ENCODE measurements around the gene CDCA4. TPM values are rescaled to one million over a fixed set of nuclear protein-coding genes. Genes with fewer than 3 reads are reported as not detected.

The CDCA4 gene
- polyA plus RNA-seq, 1 of the 3 experiments (the other 2 are of a cell fraction): 26.8 TPM

GRCh38 chr14:105020815-105021655 lies at the start of gene CDCA4 (continued):
- TF ChIP-seq PBX3 (IDR thresholded peaks at IDR 0.05) (no peak; the same call in 1 of the 2 replicates), NRF1 (IDR thresholded peaks at IDR 0.05; ENCODE audit: low read depth, low read length) (peak; percentile 79), RAD21 (IDR thresholded peaks at IDR 0.05; ENCODE audit: low read length) (no peak), POLR2AphosphoS5 (IDR thresholded peaks at IDR 0.05; ENCODE audit: low read depth, low read length) (peak; percentile 76; the same call in 1 of the 2 replicates), EP300 (IDR thresholded peaks at IDR 0.05; ENCODE audit: borderline replicate concordance in 1 of 2, low read depth in 1 of 2, low read length in 1 of 2) (0 out of 4 replicates have a peak, but pooled peaks of 1 of the 2 experiments have one; percentile 7), RCOR1 (IDR thresholded peaks at IDR 0.05; ENCODE audit: low read length) (no peak), SMC3 (IDR thresholded peaks at IDR 0.05; ENCODE audit: low read depth, low read length) (no peak), FOSL2 (IDR thresholded peaks at IDR 0.05; ENCODE audit: borderline replicate concordance, low read depth) (no peak), MAX (IDR thresholded peaks at IDR 0.05; ENCODE audit: low read depth) (peak; percentile 97), MXI1 (IDR thresholded peaks at IDR 0.05; ENCODE audit: low read depth, low read length) (peak; percentile 95), NFIC (IDR thresholded peaks at IDR 0.05; ENCODE audit: borderline replicate concordance) (no peak)
- TF ChIP-seq, protein P1, sequence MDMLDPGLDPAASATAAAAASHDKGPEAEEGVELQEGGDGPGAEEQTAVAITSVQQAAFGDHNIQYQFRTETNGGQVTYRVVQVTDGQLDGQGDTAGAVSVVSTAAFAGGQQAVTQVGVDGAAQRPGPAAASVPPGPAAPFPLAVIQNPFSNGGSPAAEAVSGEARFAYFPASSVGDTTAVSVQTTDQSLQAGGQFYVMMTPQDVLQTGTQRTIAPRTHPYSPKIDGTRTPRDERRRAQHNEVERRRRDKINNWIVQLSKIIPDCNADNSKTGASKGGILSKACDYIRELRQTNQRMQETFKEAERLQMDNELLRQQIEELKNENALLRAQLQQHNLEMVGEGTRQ (IDR thresholded peaks at IDR 0.05; ENCODE audit: borderline replicate concordance, low read depth, low read length): peak; percentile 78

DNA sequence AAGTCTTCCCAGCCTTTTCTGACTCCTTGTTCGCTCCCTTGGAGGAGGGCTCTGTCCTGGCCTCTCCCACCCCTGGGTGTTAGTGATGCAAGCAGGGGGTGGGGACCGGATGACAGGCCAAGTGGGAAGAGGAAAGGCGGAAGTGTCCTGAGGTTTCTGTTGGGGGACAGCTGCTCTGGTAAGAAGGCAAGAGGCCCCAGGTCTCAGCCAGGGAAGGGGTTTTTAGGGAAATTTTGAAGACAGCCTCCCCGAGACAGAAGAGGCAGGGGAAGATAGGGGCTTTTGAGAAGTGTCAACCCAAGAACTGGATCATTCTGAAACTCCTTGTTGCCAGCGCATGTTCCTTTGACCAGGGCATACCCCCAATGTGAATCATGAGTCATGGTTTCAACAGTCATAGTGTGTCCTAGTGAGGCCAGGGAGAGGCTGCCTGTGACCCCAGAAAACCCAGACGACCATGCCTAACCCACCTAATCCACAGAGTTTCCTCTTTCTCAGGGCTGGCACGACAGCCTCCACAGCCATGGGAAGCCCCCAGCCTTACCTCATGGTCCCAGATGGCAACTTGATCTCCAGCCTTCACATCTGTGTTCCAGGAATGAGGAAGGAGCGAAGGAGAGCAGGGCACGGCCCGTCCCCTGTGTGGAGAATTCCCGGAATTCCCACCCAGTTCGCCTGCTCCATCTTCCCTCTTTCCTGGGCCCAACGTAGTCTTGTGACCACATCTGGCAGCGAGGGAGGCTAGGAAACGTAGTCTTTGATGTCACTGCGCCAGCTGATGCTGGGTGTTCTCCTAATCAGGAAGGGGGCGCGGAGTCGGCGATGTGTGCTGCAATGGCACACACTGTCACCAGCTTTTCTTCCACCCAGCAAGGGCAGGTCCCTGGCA lies 49.2 kb upstream of the CDCA4 start:
- Histone ChIP-seq H2AFZ (ENCODE audit: low read depth) (no peak overlapping the region), H3K4me3 (ENCODE audit: low read depth in 2 of 2, low read length in 1 of 2) (no peak overlapping the region), H3K27ac (ENCODE audit: low read depth in 2 of 2, low read length in 1 of 2) (no peak overlapping the region), H3K9me2 (no peaks in the 10 kb centered on the region), H3K27me3 (ENCODE audit: insufficient read depth) (no peaks in the 10 kb centered on the region), H3F3A (replicated peaks; ENCODE audit: insufficient read depth) (no peaks in the 10 kb centered on the region), H3K9ac (no peak overlapping the region), H3K4me2 (no peak overlapping the region), H3K9me3 (no peaks in the 10 kb centered on the region), H3K36me3 (replicated peaks in 1 of 2; ENCODE audit: control insufficient read depth in 1 of 2, insufficient read depth in 2 of 2, low read length in 1 of 2) (no peaks in the 10 kb centered on the region), H3K4me1 (ENCODE audit: control insufficient read depth in 1 of 2, insufficient read depth in 2 of 2, low read depth in 1 of 2, low read length in 1 of 2) (no peaks in the 10 kb centered on the region; a peak in 1 of 4 replicates), H3K79me2 (ENCODE audit: insufficient read depth) (no peaks in the 10 kb centered on the region), H4K20me1 (ENCODE audit: insufficient read depth) (no peaks in the 10 kb centered on the region)
- ChIA-PET POLR2A (no interaction called here), CTCF (interaction anchor here (0.6 to 6.1 kb wide), 6 partner anchors 9 to 244 kb away, joined by 3 to 36 read pairs (median 3); partner anchors contain the start of gene PACS2)
- TF ChIP-seq PBX3 (IDR thresholded peaks at IDR 0.05) (no peak), GABPA (IDR thresholded peaks at IDR 0.05; ENCODE audit: low read depth) (no peak), NRF1 (IDR thresholded peaks at IDR 0.05; ENCODE audit: low read depth, low read length) (no peak), GATA2 (CRISPR knock-in tag; IDR thresholded peaks at IDR 0.05) (no peak)
- TF ChIP-seq, protein P2, sequence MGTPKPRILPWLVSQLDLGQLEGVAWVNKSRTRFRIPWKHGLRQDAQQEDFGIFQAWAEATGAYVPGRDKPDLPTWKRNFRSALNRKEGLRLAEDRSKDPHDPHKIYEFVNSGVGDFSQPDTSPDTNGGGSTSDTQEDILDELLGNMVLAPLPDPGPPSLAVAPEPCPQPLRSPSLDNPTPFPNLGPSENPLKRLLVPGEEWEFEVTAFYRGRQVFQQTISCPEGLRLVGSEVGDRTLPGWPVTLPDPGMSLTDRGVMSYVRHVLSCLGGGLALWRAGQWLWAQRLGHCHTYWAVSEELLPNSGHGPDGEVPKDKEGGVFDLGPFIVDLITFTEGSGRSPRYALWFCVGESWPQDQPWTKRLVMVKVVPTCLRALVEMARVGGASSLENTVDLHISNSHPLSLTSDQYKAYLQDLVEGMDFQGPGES (IDR thresholded peaks at IDR 0.05; ENCODE audit: low read depth, low read length): no peak
- TF ChIP-seq, protein P3, sequence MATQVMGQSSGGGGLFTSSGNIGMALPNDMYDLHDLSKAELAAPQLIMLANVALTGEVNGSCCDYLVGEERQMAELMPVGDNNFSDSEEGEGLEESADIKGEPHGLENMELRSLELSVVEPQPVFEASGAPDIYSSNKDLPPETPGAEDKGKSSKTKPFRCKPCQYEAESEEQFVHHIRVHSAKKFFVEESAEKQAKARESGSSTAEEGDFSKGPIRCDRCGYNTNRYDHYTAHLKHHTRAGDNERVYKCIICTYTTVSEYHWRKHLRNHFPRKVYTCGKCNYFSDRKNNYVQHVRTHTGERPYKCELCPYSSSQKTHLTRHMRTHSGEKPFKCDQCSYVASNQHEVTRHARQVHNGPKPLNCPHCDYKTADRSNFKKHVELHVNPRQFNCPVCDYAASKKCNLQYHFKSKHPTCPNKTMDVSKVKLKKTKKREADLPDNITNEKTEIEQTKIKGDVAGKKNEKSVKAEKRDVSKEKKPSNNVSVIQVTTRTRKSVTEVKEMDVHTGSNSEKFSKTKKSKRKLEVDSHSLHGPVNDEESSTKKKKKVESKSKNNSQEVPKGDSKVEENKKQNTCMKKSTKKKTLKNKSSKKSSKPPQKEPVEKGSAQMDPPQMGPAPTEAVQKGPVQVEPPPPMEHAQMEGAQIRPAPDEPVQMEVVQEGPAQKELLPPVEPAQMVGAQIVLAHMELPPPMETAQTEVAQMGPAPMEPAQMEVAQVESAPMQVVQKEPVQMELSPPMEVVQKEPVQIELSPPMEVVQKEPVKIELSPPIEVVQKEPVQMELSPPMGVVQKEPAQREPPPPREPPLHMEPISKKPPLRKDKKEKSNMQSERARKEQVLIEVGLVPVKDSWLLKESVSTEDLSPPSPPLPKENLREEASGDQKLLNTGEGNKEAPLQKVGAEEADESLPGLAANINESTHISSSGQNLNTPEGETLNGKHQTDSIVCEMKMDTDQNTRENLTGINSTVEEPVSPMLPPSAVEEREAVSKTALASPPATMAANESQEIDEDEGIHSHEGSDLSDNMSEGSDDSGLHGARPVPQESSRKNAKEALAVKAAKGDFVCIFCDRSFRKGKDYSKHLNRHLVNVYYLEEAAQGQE (IDR thresholded peaks at IDR 0.05; ENCODE audit: low read depth, low read length): no peak
- DNase-seq: no peak
- 81% methylated on average over 18 of the region's 20 CpGs for WGBS (ENCODE audit: low lambda C conversion rate)
